ENCODE data around the gene PDE11A.

GRCh38 chr2:177712462-177712861 is 360.1 kb downstream of the PDE11A start:
- TF ChIP-seq POLR2A (IDR thresholded peaks at IDR 0.05) (no peak), CTCF (IDR thresholded peaks at IDR 0.05 in 4 of 5, conservative IDR thresholded peaks at IDR 0.05 in 1 of 5) (no peak)
